Stimulated activated CD8-positive, alpha-beta memory T cell treated with anti-CD3 and anti-CD28 coated beads, Interleukin-2, amount 100 ng/mL, for 1 hour (primary cell): ENCODE results near the gene GDPD4.

Experiments used
- DNase-seq, 2 donors: peaks; one replicate each; pipeline ENCODE4 v3.0.0-alpha.2; 2020; ENCODE audit warnings: low read depth in 2 of 2

Gene GDPD4

GRCh38 chr11:77173494-77173893 lies 128.0 kb downstream of the GDPD4 start:
- no peak for DNase-seq

- no peak for DNase-seq
These were observed 128.9 kb downstream of the GDPD4 start for GRCh38 chr11:77172666-77172982.

GRCh38 chr11:77171885-77172665 lies 129.4 kb downstream of the GDPD4 start:
- DNase-seq, result no peak

GRCh38 chr11:77171254-77171653 lies 130.2 kb downstream of the GDPD4 start:
- no peak for DNase-seq

- DNase-seq, result no peak
These were observed 131.4 kb downstream of the GDPD4 start for GRCh38 chr11:77170107-77170506.

- DNase-seq, result no peak
These were observed 133.7 kb downstream of the GDPD4 start for GRCh38 chr11:77167791-77168190.

GRCh38 chr11:77167111-77167626 lies 134.3 kb downstream of the GDPD4 start:
- no peak for DNase-seq
